GM23338 (cell line): ENCODE data around the gene STK36.

Experiments used
- ETS1 ChIP-seq: IDR thresholded peaks from 2 replicates; pipeline ENCODE4 v1.6.1; 2016; ENCODE audit warnings: antibody characterized with exemption
- EZH2 ChIP-seq: fragments of 200-600 bp; sonication (generic); IDR thresholded peaks from one replicate; pipeline ENCODE4 v1.8.0; 2017; ENCODE audit warnings: antibody characterized with exemption, mild to moderate bottlenecking, low read depth; ENCODE audit not compliant: unreplicated experiment
- EZH2phosphoT487 ChIP-seq: fragments of 200-600 bp; sonication (generic); IDR thresholded peaks from one replicate; pipeline ENCODE4 v1.8.1; 2018; ENCODE audit warnings: antibody characterized with exemption; ENCODE audit not compliant: unreplicated experiment
- POLR2AphosphoS5 ChIP-seq: IDR thresholded peaks from 2 replicates; pipeline ENCODE4 v1.6.1; 2016; ENCODE audit warnings: antibody characterized with exemption, low read depth
- ZNF331 ChIP-seq: fragments of 250-450 bp; sonication (Bioruptor Pico); IDR thresholded peaks from 2 replicates; pipeline ENCODE4 v1.5.0; 2020; ENCODE audit warnings: low read depth, mild to moderate bottlenecking, moderate library complexity
- TF ChIP-seq, protein P1 (sequence below), 2 experiments: fragments of 200-600 bp in 1 of 2; sonication (generic) in 1 of 2; conservative IDR thresholded peaks; 2 replicates each; pipeline versions ENCODE4 v1.5.1 to v1.6.1; 2016 to 2017; ENCODE audit warnings: antibody characterized with exemption in 2 of 2, low read depth in 2 of 2, mild to moderate bottlenecking in 2 of 2, moderate library complexity in 1 of 2

- TF ChIP-seq EZH2 (no peak), POLR2AphosphoS5 (no peak), EZH2phosphoT487 (no peak), ETS1 (no peak), ZNF331 (CRISPR knock-in tag) (no peak)
- TF ChIP-seq, protein P1, sequence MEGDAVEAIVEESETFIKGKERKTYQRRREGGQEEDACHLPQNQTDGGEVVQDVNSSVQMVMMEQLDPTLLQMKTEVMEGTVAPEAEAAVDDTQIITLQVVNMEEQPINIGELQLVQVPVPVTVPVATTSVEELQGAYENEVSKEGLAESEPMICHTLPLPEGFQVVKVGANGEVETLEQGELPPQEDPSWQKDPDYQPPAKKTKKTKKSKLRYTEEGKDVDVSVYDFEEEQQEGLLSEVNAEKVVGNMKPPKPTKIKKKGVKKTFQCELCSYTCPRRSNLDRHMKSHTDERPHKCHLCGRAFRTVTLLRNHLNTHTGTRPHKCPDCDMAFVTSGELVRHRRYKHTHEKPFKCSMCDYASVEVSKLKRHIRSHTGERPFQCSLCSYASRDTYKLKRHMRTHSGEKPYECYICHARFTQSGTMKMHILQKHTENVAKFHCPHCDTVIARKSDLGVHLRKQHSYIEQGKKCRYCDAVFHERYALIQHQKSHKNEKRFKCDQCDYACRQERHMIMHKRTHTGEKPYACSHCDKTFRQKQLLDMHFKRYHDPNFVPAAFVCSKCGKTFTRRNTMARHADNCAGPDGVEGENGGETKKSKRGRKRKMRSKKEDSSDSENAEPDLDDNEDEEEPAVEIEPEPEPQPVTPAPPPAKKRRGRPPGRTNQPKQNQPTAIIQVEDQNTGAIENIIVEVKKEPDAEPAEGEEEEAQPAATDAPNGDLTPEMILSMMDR (conservative IDR thresholded peaks at IDR 0.05; ENCODE audit: low read depth in 2 of 2), result no peak
Measured at GRCh38 chr2:218691234-218691633, 19.3 kb downstream of the STK36 start.
